Measurements from ENCODE around the gene PLA2G4A. TPM values are rescaled to one million over a fixed set of nuclear protein-coding genes. Genes with fewer than 3 reads are reported as not detected.

The PLA2G4A gene
- total and polyA plus RNA-seq, 9 donors = 1.7 to 19.0 (median 9.0) TPM

- Histone ChIP-seq H3K27ac (no peak overlapping the region), H3K27me3 (no peaks in the 10 kb centered on the region), H3K4me1 (ENCODE audit: insufficient read depth) (no peaks in the 10 kb centered on the region), H3K36me3 (no peaks in the 10 kb centered on the region), H3K4me3 (no peak overlapping the region), H3K9me3 (no peaks in the 10 kb centered on the region)
- intact Hi-C loops (cut with DNase I) = no loop called here
- 9 to 18% (median 11%) methylated on average over 2 of the region's 2 CpGs for WGBS, 3 donors
- no peak for TF ChIP-seq EP300 (IDR thresholded peaks at IDR 0.05)
- no peak for TF ChIP-seq POLR2A (IDR thresholded peaks at IDR 0.05)
- no peak for TF ChIP-seq CTCF (IDR thresholded peaks at IDR 0.05)
- DNase-seq = no peak
Observed at GRCh38 chr1:186838380-186839040, 9.8 kb downstream of the PLA2G4A start.

- DNase-seq = no peak
- intact Hi-C loops (cut with DNase I) = no loop called here
- H3K4me3 ChIP-seq = no peak overlapping the region
- no peaks in the 10 kb centered on the region for H3K36me3 ChIP-seq
- no peaks in the 10 kb centered on the region for H3K9me3 ChIP-seq
- H3K27ac ChIP-seq = no peak overlapping the region
- no peak for TF ChIP-seq CTCF (IDR thresholded peaks at IDR 0.05)
- TF ChIP-seq POLR2A (IDR thresholded peaks at IDR 0.05) = no peak
- TF ChIP-seq EP300 (IDR thresholded peaks at IDR 0.05) = no peak
- H3K27me3 ChIP-seq = no peaks in the 10 kb centered on the region
- no peaks in the 10 kb centered on the region for H3K4me1 ChIP-seq (ENCODE audit: insufficient read depth)
- 42 to 55% (median 52%) methylated on average over 2 of the region's 2 CpGs for WGBS, 3 donors
Observed at GRCh38 chr1:186839041-186839400, 10.3 kb downstream of the PLA2G4A start.

GRCh38 chr1:186841599-186841998 lies 12.8 kb downstream of the PLA2G4A start:
- Histone ChIP-seq H3K4me1 (ENCODE audit: insufficient read depth) (no peaks in the 10 kb centered on the region), H3K27ac (no peak overlapping the region), H3K4me3 (no peak overlapping the region), H3K9me3 (no peaks in the 10 kb centered on the region), H3K27me3 (no peaks in the 10 kb centered on the region), H3K36me3 (no peaks in the 10 kb centered on the region)
- TF ChIP-seq POLR2A (IDR thresholded peaks at IDR 0.05) (no peak), CTCF (IDR thresholded peaks at IDR 0.05) (no peak), EP300 (IDR thresholded peaks at IDR 0.05) (no peak)
- intact Hi-C loops (cut with DNase I) = no loop called here
- WGBS, 3 donors = 83% methylated on average over 3 of the region's 3 CpGs
- no peak for DNase-seq

GRCh38 chr1:186842547-186842946 lies 13.8 kb downstream of the PLA2G4A start:
- no peak for DNase-seq
- Histone ChIP-seq H3K27ac (no peak overlapping the region), H3K36me3 (no peaks in the 10 kb centered on the region), H3K27me3 (no peaks in the 10 kb centered on the region), H3K9me3 (no peaks in the 10 kb centered on the region), H3K4me1 (ENCODE audit: insufficient read depth) (no peaks in the 10 kb centered on the region), H3K4me3 (no peak overlapping the region)
- intact Hi-C loops (cut with DNase I) = no loop called here
- 78 to 92% (median 86%) methylated on average over 4 of the region's 4 CpGs for WGBS, 3 donors
- no peak for TF ChIP-seq POLR2A (IDR thresholded peaks at IDR 0.05)
- TF ChIP-seq CTCF (IDR thresholded peaks at IDR 0.05) = no peak
- no peak for TF ChIP-seq EP300 (IDR thresholded peaks at IDR 0.05)
